Astrocyte (in vitro differentiated cells and primary cell): Measurements from ENCODE around the gene GYPC. TPM values are rescaled to one million over a fixed set of nuclear protein-coding genes. Genes with fewer than 3 reads are reported as not detected.

Source experiments
- DNase-seq: peaks from one replicate; pipeline ENCODE4 v3.0.0-alpha.2; 2010; ENCODE audit warnings: low read depth
- FAIRE-seq: peaks from 2 replicates; lab custom pipeline; 2011; peaks lifted over from hg19 to GRCh38; lab: Jason Lieb, UNC
- H2AFZ ChIP-seq: 2 replicates; pipeline ENCODE4 v1.6.0; 2012; ENCODE audit warnings: low read depth, low read length, inconsistent platforms
- H3K27ac ChIP-seq: 2 replicates; pipeline ENCODE4 v1.5.1; 2011; ENCODE audit warnings: low read depth, low read length, inconsistent platforms
- H3K27me3 ChIP-seq: 2 replicates; pipeline ENCODE4 v1.6.0; 2011; ENCODE audit warnings: low read length, inconsistent platforms; ENCODE audit not compliant: insufficient read depth
- H3K36me3 ChIP-seq: 2 replicates; pipeline ENCODE4 v1.5.1; 2011; ENCODE audit warnings: low read length, inconsistent platforms; ENCODE audit not compliant: insufficient read depth
- H3K4me1 ChIP-seq: 2 replicates; pipeline ENCODE4 v1.5.1; 2011; ENCODE audit warnings: low read length, inconsistent platforms; ENCODE audit not compliant: insufficient read depth
- H3K4me2 ChIP-seq: 2 replicates; pipeline ENCODE4 v1.6.0; 2012; ENCODE audit warnings: low read length, inconsistent platforms
- H3K4me3 ChIP-seq: 2 replicates; pipeline ENCODE4 v1.5.1; 2011; ENCODE audit warnings: low read depth, mild to moderate bottlenecking, low read length, inconsistent platforms; ENCODE audit not compliant: insufficient read depth
- H3K79me2 ChIP-seq: 2 replicates; pipeline ENCODE4 v1.6.0; 2012; ENCODE audit warnings: mild to moderate bottlenecking, low read length, inconsistent platforms; ENCODE audit not compliant: insufficient read depth
- H3K9ac ChIP-seq: 2 replicates; pipeline ENCODE4 v1.6.0; 2012; ENCODE audit warnings: mild to moderate bottlenecking, low read length, inconsistent platforms
- H3K9me3 ChIP-seq: 2 replicates; pipeline ENCODE4 v1.5.1; 2012; ENCODE audit warnings: low read depth, mild to moderate bottlenecking, low read length, inconsistent platforms; ENCODE audit not compliant: insufficient read depth
- H4K20me1 ChIP-seq: 2 replicates; pipeline ENCODE4 v1.6.0; 2012; ENCODE audit warnings: low read length, inconsistent platforms; ENCODE audit not compliant: insufficient read depth
- H3K27ac Mint-ChIP-seq: one replicate; pipeline ENCODE4 v1.8.0; 2021; ENCODE audit warnings: mild to moderate bottlenecking, mixed read lengths; ENCODE audit not compliant: unreplicated experiment
- H3K27me3 Mint-ChIP-seq: one replicate; pipeline ENCODE4 v1.8.0; 2021; ENCODE audit warnings: low read depth, mixed read lengths; ENCODE audit not compliant: unreplicated experiment
- H3K36me3 Mint-ChIP-seq: one replicate; pipeline ENCODE4 v1.8.0; 2021; ENCODE audit warnings: low read depth, mixed read lengths; ENCODE audit not compliant: unreplicated experiment
- H3K4me1 Mint-ChIP-seq: one replicate; pipeline ENCODE4 v1.8.0; 2021; ENCODE audit warnings: low read depth, mixed read lengths; ENCODE audit not compliant: unreplicated experiment
- H3K4me3 Mint-ChIP-seq: one replicate; pipeline ENCODE4 v1.8.0; 2021; ENCODE audit warnings: mild to moderate bottlenecking, moderate library complexity, mixed read lengths; ENCODE audit not compliant: unreplicated experiment
- H3K9me3 Mint-ChIP-seq: one replicate; pipeline ENCODE4 v1.8.0; 2021; ENCODE audit warnings: mild to moderate bottlenecking, mixed read lengths; ENCODE audit not compliant: unreplicated experiment
- EZH2 ChIP-seq: IDR thresholded peaks from 2 replicates; pipeline ENCODE4 v1.6.1; 2012; ENCODE audit warnings: mild to moderate bottlenecking, low read length, inconsistent platforms; ENCODE audit not compliant: insufficient read depth
- total RNA-seq: library from RNA; stranded (reverse); gene quantifications from 2 replicates; pipeline ENCODE4 v1.2.1, GENCODE V29; 2021
- TF ChIP-seq, protein P1 (sequence below): IDR thresholded peaks from 2 replicates; pipeline ENCODE4 v1.5.1; 2011; ENCODE audit warnings: low read depth, mild to moderate bottlenecking, inconsistent platforms, low read length, moderate library complexity; ENCODE audit not compliant: insufficient read depth

The GYPC gene
- total RNA-seq, 1 donor from 2014 or later: 29.3 TPM

DNA sequence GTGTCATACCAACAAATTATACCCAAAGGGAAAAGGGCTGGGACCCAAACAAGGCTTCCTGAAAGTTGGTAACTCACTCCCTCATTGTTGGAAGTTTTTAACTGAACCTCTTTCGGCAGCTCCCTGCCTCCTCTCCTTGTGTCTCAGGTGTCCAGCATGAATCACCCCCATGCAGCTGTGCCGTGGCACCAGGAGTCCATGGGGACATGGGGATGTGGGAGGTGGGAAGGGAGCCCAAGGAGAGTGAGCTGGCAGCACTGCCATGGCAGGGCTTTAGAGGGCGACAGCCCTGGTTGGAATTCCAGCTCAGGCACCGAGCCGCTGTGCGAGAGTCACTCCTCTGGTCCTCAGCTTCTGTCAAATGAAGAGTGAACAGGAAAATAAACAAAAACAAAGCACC is 12.5 kb upstream of the GYPC start:
- H3K27ac ChIP-seq: no peak overlapping the region
- no peak overlapping the region for H3K4me3 Mint-ChIP-seq
- FAIRE-seq (no peak), DNase-seq (no peak)
- H3K9me3 Mint-ChIP-seq: no peaks in the 10 kb centered on the region
- H3K79me2 ChIP-seq: no peaks in the 10 kb centered on the region
- H3K36me3 ChIP-seq: no peaks in the 10 kb centered on the region
- H3K4me2 ChIP-seq: no peak overlapping the region
- H3K27me3 ChIP-seq: no peaks in the 10 kb centered on the region
- no peak overlapping the region for H3K9ac ChIP-seq
- no peaks in the 10 kb centered on the region for H3K4me1 ChIP-seq
- H4K20me1 ChIP-seq: no peaks in the 10 kb centered on the region
- TF ChIP-seq, protein P1, sequence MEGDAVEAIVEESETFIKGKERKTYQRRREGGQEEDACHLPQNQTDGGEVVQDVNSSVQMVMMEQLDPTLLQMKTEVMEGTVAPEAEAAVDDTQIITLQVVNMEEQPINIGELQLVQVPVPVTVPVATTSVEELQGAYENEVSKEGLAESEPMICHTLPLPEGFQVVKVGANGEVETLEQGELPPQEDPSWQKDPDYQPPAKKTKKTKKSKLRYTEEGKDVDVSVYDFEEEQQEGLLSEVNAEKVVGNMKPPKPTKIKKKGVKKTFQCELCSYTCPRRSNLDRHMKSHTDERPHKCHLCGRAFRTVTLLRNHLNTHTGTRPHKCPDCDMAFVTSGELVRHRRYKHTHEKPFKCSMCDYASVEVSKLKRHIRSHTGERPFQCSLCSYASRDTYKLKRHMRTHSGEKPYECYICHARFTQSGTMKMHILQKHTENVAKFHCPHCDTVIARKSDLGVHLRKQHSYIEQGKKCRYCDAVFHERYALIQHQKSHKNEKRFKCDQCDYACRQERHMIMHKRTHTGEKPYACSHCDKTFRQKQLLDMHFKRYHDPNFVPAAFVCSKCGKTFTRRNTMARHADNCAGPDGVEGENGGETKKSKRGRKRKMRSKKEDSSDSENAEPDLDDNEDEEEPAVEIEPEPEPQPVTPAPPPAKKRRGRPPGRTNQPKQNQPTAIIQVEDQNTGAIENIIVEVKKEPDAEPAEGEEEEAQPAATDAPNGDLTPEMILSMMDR: no peak
- no peak for TF ChIP-seq EZH2
- H3K4me3 ChIP-seq: no peak overlapping the region
- no peak overlapping the region for H3K27ac Mint-ChIP-seq
- H3K36me3 Mint-ChIP-seq: no peaks in the 10 kb centered on the region
- H3K27me3 Mint-ChIP-seq: peaks cover 18% of the 10 kb centered on the region
- H3K4me1 Mint-ChIP-seq: no peaks in the 10 kb centered on the region
- H3K9me3 ChIP-seq: no peaks in the 10 kb centered on the region
- no peak overlapping the region for H2AFZ ChIP-seq

DNA sequence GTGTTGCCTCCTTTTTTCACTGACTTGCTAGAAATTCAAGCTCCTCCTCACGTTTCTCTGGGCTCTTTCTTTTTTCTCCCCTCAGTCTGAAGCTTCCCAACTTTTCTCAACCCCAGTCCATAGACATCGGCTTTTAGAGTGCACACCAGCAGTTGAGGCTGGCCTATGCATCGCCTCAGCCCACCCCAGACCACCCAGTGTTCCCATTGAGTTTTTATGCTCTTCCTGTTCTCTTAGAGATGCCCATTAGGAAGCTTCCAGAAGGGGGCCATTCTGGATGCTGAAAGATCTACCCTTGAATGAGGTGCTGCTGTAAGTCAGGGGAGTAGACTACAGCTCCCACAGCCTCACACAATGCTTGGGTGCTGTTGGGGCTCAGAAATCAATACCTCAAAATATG is 12.0 kb upstream of the GYPC start:
- H3K36me3 ChIP-seq: no peaks in the 10 kb centered on the region
- H3K9ac ChIP-seq: no peak overlapping the region
- H3K4me1 ChIP-seq: no peaks in the 10 kb centered on the region
- Mint-ChIP-seq H3K27ac (no peak overlapping the region), H3K4me1 (no peaks in the 10 kb centered on the region), H3K9me3 (no peaks in the 10 kb centered on the region), H3K4me3 (no peak overlapping the region), H3K36me3 (no peaks in the 10 kb centered on the region), H3K27me3 (peaks cover 18% of the 10 kb centered on the region)
- FAIRE-seq (no peak), DNase-seq (no peak)
- no peaks in the 10 kb centered on the region for H4K20me1 ChIP-seq
- no peak overlapping the region for H3K4me3 ChIP-seq
- H3K9me3 ChIP-seq: no peaks in the 10 kb centered on the region
- H3K27ac ChIP-seq: no peak overlapping the region
- TF ChIP-seq, protein P1: no peak
- no peak overlapping the region for H3K4me2 ChIP-seq
- H2AFZ ChIP-seq: no peak overlapping the region
- no peaks in the 10 kb centered on the region for H3K79me2 ChIP-seq
- no peaks in the 10 kb centered on the region for H3K27me3 ChIP-seq

DNA sequence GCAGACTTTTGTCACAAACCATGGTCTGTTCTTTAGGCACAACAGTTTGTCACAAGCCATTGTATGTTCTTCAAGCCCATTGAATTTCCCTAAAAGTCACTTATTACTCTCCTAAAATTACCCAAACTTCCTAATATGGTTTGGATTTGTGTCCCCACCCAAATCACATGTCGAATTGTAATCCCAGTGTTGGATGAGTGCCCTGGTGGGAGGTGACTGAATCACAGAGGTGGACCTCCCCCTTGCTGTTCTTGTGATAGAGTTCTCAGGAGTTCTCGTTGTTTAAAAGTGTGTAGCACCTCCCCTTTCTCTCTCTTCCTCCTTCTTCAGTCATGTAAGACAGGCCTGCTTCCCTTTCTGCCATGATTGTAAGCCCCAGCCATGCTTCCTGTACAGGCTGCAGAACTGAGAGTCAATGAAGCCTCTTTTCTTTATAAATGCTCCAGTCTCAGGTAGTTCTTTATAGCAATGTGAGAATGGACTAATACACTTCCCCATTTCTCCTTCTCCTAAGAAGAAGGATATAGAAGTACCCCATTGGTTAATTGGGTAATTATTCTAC is 11.2 kb upstream of the GYPC start:
- Histone ChIP-seq H3K36me3 (no peaks in the 10 kb centered on the region), H3K4me1 (no peaks in the 10 kb centered on the region), H4K20me1 (no peaks in the 10 kb centered on the region), H2AFZ (no peak overlapping the region), H3K9ac (no peak overlapping the region), H3K27ac (no peak overlapping the region), H3K4me2 (no peak overlapping the region), H3K27me3 (no peaks in the 10 kb centered on the region), H3K79me2 (no peaks in the 10 kb centered on the region), H3K9me3 (no peaks in the 10 kb centered on the region), H3K4me3 (no peak overlapping the region)
- Mint-ChIP-seq H3K27me3 (peaks cover 18% of the 10 kb centered on the region), H3K36me3 (no peaks in the 10 kb centered on the region), H3K4me3 (no peak overlapping the region), H3K4me1 (no peaks in the 10 kb centered on the region), H3K9me3 (no peaks in the 10 kb centered on the region), H3K27ac (no peak overlapping the region)
- no peak for DNase-seq
- TF ChIP-seq EZH2: no peak
- TF ChIP-seq, protein P1: no peak
- FAIRE-seq: no peak
